Left hindlimb (tissue), 1 donor: ENCODE measurements around the gene TMEM170A.
A peak's percentile ranks its signal among the peaks of the same experiment; 100 is the strongest.
"Not testable (repeated sequence)": the region's sequence is repeated elsewhere in the genome, so short reads cannot be mapped to it uniquely, and the experiment has no call there.

Experiments used
- DNase-seq: peaks from one replicate; pipeline ENCODE4 v3.0.0-alpha.2; 2018

TMEM170A gene

DNA sequence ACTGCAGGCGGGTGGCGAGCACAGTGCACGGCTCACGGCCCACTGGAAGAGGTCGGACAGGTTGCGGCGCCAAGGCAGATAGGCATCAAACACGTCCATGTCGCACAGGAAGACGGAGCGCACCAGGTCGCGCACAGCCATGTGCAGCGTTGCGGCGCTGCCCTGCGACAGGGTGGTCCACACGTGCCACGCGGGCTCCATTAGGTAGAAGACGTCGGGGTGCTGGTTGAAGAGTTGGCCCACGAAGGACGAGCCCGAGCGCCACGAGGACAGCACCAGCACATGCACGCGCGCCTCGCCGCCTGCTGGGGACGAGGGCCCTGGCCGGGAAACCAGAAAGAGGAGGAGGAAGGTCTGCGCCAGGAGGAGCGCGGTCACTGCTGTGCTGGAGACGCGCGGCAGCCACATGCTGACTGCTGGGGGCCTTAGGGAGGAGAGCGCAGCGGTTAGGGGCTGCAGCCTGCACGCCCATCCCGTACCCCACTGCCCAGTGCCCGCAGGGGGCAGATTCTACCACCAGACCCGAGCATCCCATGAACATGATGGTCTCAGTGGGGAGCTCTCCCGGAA is 15.0 kb upstream of the TMEM170A start:
- DNase-seq = no peak

- no peak for DNase-seq
These were observed 14.2 kb upstream of the TMEM170A start for GRCh38 chr16:75478480-75479345.

DNA sequence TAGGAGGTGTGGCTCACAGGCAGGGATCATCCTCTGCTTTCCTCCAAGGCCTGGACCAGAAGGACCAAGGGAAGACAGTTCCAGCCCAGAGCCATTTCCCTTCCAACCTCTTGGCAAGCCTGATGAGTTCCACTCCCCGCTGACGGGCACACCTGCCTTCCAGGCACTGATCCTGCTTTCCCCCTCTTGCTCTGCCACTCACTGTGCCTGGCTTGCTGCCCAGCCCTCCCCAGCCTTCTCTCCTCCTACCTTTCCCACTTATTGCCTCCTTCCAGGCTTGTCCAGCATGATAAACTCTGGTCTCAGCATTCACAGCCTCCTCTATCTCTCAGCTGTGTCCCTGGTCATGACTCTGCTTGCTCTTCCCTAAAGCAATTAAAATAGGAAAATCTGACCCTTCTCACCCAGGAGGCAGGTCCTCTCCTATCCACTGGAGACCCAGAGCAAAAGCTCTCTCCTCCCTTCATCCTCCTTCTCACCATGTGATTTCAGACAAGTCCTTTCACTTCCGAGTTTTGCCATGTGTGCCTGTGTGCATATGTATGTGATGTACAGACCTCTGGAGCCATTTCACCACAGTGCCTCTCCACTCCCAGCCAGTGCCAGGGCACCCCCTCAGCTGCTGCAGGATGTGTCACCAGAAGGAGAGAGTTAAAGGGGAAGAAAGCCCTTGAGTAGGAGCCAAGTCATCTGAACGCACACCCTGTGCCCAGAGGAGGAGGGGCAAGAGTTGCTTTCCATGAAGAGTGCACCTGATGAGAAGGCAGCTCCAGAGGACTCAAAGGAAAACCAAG is 13.4 kb upstream of the TMEM170A start:
- no peak for DNase-seq

DNA sequence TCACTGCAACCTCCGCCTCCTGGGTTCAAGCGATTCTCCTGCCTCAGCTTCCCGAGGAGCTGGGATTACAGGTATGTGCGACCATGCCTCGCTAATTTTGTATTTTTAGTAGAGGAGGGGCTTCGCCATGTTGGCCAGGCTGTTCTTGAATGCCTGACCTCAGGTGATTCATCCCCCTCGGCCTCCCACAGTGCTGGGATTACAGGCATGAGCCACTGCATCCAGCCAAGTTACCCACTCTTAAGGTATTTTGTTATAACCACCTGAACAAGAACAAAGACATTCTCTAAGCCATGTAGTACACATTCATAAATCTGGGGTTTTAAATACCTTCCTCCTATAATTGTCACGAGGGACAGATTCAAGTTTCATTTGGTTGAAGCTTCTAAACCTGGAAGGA is 12.3 kb upstream of the TMEM170A start:
- DNase-seq = no peak

GRCh38 chr16:75475420-75475847 is 10.9 kb upstream of the TMEM170A start:
- no peak for DNase-seq

DNA sequence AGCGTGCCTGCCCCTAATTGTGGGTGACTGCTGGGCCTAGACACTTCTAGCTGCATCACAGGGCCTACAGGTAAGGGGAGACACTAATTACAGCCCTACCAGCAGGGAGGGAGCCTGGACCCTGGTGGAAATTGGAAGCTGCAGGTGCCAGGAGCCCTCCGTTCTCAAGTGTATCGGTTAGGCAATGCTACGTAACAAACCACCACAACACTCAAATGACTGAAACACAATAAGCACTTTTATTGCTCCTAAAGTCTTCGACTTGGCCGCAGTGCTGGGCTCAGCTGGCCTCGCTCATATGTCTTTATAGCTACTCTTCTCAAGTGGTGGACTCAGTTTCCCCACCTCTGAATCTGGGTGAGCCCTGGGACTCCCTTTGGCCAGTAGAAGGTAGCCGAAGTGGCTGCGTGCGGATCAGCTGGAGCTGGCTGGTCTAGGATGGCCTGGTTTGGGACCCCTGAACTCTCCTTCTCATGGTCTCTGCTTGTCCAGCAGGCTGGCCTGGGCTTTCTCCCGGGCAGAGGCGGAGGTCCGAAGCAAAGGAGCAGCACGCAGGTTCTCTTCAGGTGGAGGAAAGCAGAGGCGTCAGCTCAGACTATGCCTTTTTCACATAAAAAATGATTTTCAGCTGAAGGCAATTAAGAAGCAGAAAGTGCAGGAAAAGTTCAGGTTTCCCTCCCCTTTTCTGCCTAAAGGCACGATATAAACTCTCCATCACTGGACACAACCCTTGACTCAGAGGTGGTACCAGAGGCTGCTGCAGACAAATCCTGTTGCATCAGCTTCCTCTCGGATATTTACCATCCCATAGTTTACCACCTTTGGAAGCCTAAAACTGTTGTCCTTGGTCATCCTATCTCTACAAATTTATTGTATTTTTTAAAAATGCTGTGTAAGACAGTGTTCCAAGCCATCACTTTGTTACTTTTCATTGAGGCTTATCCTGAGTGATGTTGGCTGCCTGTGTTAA is 8.7 kb upstream of the TMEM170A start:
- no peak for DNase-seq

- DNase-seq = peak; percentile 69
These were observed 7.5 kb upstream of the TMEM170A start for GRCh38 chr16:75471723-75472633.

DNA sequence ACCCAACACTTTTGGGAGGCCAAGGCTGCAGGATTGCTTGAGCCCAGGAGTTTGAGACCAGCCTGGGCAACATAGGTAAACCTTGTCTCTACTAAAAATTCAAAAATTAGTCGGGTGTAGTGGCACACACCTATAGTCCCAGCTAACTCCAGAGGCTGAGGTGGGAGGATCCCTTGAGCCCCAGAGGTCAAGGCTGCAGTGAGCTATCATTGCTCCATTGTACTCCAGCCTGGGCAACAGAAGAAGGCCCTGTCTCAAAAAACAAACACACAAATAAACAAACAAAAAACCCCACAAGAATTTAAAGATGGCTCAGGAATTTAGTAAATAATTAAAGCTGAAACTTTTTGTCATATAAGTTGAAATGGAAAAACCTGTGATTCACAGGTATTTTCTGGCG is 2.3 kb upstream of the TMEM170A start:
- DNase-seq = no peak

- DNase-seq = peak; percentile 67
These were observed 934 bp downstream of the TMEM170A start for GRCh38 chr16:75463389-75464121.

- DNase-seq = no peak
These were observed 1.7 kb downstream of the TMEM170A start for GRCh38 chr16:75462806-75463205.

DNA sequence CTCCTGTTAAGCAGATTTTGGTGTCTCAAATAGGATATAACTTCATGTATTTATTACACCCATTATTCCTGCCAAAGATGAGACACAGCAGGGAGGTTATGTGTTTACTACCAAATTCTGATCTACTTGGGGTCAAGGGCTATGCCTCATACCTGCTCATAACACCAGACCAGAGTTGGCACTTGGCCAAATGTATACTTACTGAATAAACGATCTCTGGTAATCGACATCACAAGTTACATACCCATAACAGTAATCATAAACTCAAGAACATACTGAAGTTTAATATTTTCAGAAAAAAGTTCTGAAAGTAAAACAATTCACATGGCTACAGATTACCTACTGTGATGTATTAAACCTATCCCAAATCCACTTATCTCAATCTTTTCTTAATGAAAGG is 2.9 kb downstream of the TMEM170A start:
- no peak for DNase-seq

DNA sequence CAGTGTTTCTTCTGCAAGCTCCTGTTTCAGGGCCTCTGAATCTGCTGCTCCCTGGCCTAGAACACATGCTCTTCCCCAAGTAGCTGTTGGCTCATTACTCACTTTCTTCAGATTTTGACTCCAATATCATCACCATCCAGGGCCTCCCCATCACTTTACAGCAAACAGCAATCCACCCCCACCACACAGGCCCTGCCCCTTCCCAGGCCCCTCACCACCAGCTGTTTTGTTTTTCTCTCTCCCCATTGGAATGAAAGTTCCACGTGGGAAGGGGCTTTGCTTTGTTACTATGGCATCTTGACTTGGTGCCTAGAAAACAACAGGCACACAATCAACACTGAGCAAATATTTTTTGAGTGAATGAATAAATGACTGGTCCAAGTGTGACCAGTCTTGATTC is 4.0 kb downstream of the TMEM170A start:
- peak; percentile 87 for DNase-seq

DNA sequence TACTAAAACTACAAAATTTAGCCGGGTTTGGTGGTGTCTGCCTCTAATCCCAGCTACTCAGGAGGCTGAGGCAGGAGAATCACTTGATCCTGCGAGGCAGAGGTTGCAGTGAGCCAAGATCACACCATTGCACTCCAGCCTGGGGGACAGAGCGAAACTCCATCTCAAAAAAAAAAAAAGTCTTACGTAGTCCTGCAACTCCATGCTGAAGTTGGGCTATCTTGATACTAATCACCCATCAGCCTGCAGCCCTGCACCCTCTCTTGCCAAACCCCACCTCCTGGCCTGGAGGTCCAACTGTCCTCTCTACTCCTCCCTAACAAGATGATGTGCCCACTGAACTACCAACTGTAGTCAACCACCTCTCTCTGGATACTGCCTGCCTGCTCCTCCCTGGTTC is 4.8 kb downstream of the TMEM170A start:
- no peak for DNase-seq

GRCh38 chr16:75458439-75458838 is 6.0 kb downstream of the TMEM170A start:
- DNase-seq = no peak

DNA sequence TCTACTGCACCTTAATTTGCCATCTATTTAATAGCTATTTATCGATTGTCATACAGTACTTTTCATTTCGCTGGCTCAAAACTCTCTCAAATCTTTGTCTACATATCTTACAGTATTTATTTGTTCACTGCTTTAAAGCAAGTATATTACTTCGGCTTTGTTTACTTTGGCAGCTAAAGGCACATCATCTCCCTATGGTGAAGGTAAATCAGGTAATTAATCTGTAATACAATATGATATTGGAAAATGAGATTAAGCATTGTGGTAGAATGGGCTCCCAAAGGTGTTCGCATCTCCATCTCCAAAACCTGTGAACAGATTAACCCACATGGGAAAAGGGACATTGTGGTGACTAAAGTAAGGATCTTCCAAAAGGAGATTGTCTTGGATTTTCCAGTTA is 6.5 kb downstream of the TMEM170A start:
- DNase-seq = no peak

DNA sequence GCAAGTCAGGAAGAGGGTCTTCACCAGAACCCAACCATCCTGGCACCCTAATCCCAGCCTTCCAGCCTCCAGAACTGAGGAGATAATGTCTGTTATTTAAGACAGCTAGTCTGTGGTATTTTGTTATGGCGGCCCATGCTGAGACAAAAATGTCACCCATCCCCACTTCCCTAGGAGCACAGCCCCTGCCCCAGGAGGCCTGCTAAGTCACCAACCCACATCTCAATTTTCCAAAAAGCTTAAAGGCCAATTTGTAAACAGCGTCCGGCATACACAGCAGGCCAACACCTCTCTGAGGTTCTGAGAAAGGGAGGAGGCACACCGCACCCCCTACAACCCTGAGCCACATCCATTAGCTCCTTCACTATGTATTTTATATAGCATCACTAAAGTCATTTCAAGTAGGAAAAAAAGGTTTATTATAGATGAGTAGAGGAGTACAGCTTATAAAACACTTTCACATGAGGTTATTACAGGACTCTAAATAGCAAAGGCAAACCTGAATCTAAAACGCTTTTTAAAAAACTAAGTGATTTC is 6.9 kb downstream of the TMEM170A start:
- DNase-seq = no peak

GRCh38 chr16:75456971-75457370 is 7.5 kb downstream of the TMEM170A start:
- DNase-seq = no peak

DNA sequence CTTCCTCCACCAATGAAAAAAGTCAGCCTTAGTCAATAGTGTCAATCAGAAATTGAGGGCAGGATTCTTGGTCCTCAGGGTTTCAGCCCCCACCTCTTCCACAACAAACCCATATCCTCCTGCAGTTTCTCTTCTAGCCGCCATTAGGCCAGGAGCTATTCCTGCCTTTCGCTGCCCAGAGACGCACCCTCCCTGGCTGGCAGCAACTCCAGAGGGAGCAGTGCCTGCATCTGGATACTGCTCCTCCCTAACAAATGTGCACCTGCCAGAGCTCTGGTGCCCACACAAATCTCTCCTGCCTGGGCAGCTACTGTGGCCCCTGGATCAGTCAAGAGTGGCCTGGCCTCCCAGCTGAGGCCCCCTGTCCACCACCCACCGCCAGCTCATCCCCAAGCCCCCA is 8.0 kb downstream of the TMEM170A start:
- DNase-seq = not testable (repeated sequence)

DNA sequence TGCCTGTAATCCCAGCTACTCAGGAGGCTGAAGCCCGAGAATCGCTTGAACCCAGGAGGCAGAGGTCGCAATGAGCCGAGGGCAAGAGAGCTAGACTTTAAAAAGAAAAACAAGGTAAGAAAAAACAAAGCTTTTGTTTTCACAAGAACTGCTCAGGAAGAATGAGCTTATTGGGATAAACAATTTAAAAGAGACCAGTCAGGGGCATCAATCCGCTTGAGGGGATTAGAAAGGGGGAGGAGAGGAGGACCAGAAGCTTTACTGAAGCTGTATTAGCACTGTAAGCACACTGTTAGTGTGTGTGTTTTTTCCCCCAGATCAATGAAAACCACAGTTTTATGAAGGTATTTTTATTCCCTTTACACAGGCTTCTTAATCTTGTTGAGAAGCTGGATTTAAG is 8.8 kb downstream of the TMEM170A start:
- no peak for DNase-seq

GRCh38 chr16:75452464-75453190 is 11.9 kb downstream of the TMEM170A start:
- no peak for DNase-seq
